C4-2B (cell line): ENCODE measurements around the gene BAHCC1.

ENCODE experiments used
- H3K27ac ChIP-seq: fragments of 450-650 bp; 2 replicates; pipeline ENCODE4 v1.5.1; 2017
- CTCF ChIP-seq: fragments of 450-650 bp; conservative IDR thresholded peaks from 2 replicates; pipeline ENCODE4 v1.5.1; 2017; ENCODE audit warnings: mild to moderate bottlenecking
- ZFX ChIP-seq: fragments of 450-650 bp; IDR thresholded peaks from 2 replicates; pipeline ENCODE4 v1.6.1; 2017

The BAHCC1 gene

GRCh38 chr17:81511804-81512561 lies 116.7 kb downstream of the BAHCC1 start:
- H3K27ac ChIP-seq: peak overlapping the region; percentile 94
- TF ChIP-seq ZFX: no peak
- TF ChIP-seq CTCF: no peak

DNA sequence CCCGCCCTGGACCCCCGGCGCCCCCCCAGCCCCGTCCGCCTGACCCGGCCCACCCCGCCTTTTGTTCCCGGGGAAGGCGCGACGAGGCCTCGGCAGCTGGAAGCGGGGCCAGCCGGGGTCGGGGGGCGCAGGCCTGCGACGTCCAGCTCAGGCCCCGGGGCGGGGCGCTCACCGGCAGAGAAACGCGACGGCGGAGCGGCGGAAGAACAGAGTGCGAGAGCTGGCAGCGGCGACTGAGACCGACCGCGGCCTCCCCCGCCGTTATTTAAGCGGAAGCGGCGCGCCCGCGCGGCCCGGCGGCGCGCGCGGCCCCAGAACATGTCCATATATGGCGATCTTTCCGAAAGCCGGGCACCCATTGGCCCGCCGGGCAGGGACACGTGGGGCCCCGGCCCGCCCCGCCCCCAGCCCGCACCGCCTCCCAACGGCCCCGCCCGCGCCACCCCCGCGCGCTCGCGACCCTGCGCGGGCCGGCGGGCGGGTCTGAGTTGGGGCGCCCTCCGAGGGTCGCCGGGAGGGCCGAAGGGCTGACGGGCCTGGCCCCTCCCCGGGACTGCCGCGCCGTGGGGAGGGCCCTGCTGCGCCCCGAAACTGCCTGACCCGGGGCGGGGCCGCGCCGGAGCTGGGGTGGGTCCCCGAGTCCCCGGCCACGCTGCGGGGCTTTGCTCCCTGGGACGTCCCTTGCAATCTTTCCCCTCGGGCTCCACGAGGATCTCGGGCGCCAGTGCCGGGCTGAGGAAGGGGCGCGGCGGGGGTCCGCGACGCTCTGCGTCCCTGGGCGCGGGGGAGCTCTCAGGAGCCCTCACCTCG lies 117.5 kb downstream of the BAHCC1 start, which contains the start of gene ACTG1:
Gene ACTG1 (minus strand): TSS at position 238 of the 810 bp plus-strand sequence. CDS start 445 bp downstream, outside the sequence.
- H3K27ac ChIP-seq: peak within 1 kb of the TSS; percentile 94
- TF ChIP-seq CTCF (no peak), ZFX (peak; percentile 82)

GRCh38 chr17:81513372-81513752 lies 118.1 kb downstream of the BAHCC1 start:
- TF ChIP-seq ZFX: no peak
- no peak for TF ChIP-seq CTCF

DNA sequence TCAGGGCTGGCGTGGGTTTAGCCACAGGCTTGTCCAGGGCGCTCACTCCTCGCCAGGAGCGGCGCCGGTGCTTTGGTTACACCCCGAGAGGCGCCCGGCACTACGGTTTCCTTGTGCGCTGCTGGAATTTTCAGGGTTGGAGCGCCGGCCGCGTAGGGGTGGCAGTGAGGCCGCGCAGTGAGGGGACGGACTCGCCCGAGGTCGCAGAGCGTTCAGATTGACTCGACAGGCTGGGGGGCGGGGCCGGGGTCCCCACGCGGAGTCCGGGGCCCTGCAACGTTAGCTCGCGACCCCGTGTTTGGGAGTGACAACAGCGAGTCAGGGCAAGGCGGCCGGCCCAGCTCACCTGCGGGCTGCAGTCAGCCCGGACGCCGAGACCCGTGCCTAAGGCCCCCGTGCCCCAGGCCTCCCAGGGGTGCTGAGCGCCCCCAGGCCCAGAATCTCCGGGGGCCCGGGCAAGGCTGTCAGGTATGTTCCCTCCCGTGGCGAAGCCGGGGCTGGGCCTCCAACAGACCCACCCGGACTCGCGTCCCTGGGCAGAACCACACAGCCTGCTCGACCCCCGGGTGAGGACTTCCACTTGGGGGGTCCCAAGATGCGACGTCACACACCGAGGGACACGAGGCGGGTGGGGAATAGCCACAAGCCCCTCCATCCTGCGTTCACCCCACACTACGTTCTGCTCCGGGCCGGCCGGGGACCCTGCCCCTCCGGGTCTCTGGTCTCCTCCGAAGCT lies 118.7 kb downstream of the BAHCC1 start:
- H3K27ac ChIP-seq: peak overlapping the region; percentile 94
- TF ChIP-seq CTCF (no peak), ZFX (no peak)

More at GRCh38 chr17:81513372-81513752, 118.1 kb downstream of the BAHCC1 start:
- H3K27ac ChIP-seq: peak overlapping the region; percentile 94

DNA sequence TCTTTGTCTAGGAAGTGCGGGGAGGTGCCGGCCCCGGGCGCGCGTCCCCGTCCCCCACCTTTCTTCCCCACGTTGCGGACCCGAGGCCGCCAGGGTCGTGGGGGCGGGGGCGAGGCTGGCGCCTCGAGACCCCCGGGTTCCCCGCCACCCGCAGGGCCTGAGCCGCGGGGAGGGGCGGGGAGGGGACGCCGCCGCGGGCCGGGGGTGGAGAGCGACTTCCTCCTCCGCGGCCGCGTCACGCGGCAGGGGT lies 119.2 kb downstream of the BAHCC1 start:
- no peak for TF ChIP-seq CTCF
- TF ChIP-seq ZFX: no peak
- H3K27ac ChIP-seq: peak overlapping the region; percentile 54

GRCh38 chr17:81514739-81515529 lies 119.7 kb downstream of the BAHCC1 start:
- TF ChIP-seq CTCF (no peak), ZFX (no peak)
- peak overlapping the region; percentile 54 for H3K27ac ChIP-seq
